GM12891 (cell line): ENCODE data around the gene TTLL8.

ENCODE experiments used
- DNase-seq: peaks from one replicate; pipeline ENCODE4 v3.0.0; 2011; ENCODE audit warnings: low spot score; ENCODE audit not compliant: insufficient read length
- FAIRE-seq: peaks from 2 replicates; lab custom pipeline; 2011; peaks lifted over from hg19 to GRCh38; lab: Jason Lieb, UNC
- PAX5 ChIP-seq: IDR thresholded peaks from 2 replicates; pipeline ENCODE4 v1.6.1; 2011; ENCODE audit warnings: low read length, moderate library complexity, mild to moderate bottlenecking; ENCODE audit not compliant: insufficient read depth, severe bottlenecking
- POLR2A ChIP-seq: IDR thresholded peaks from 2 replicates; pipeline ENCODE4 v1.6.1; 2011; ENCODE audit warnings: low read depth, low read length, control low read depth
- POLR2AphosphoS5 ChIP-seq: IDR thresholded peaks from 2 replicates; pipeline ENCODE4 v1.6.1; 2011; ENCODE audit warnings: low read depth, low read length, control low read depth
- POU2F2 ChIP-seq: IDR thresholded peaks from 2 replicates; pipeline ENCODE4 v1.6.1; 2011; ENCODE audit warnings: low read depth, mild to moderate bottlenecking, control low read depth, low read length, moderate library complexity
- SPI1 ChIP-seq: IDR thresholded peaks from 2 replicates; pipeline ENCODE4 v1.6.1; 2011; ENCODE audit warnings: low read depth, low read length, control low read depth
- TAF1 ChIP-seq: IDR thresholded peaks from 2 replicates; pipeline ENCODE4 v1.6.1; 2011; ENCODE audit warnings: low read depth, low read length, control low read depth

TTLL8 gene

GRCh38 chr22:50056214-50056972 lies 1.7 kb downstream of the TTLL8 start:
- DNase-seq (no peak), FAIRE-seq (peak; percentile 52)
- TF ChIP-seq POLR2AphosphoS5 (no peak), TAF1 (no peak), SPI1 (no peak), PAX5 (no peak), POU2F2 (peak; percentile 32; the same call in 1 of the 2 replicates), POLR2A (no peak)

- TF ChIP-seq POLR2A = no peak
- TF ChIP-seq POU2F2 = no peak
- no peak for TF ChIP-seq POLR2AphosphoS5
- TF ChIP-seq SPI1 = no peak
- no peak for TF ChIP-seq TAF1
- no peak for DNase-seq
- FAIRE-seq = no peak
Measured at GRCh38 chr22:50053861-50054260, 4.2 kb downstream of the TTLL8 start.

- TF ChIP-seq POLR2A = no peak
- no peak for TF ChIP-seq POU2F2
- no peak for TF ChIP-seq TAF1
- TF ChIP-seq SPI1 = no peak
- no peak for TF ChIP-seq PAX5
- no peak for TF ChIP-seq POLR2AphosphoS5
- DNase-seq = no peak
- no peak for FAIRE-seq
Measured at GRCh38 chr22:50051930-50052329, 6.2 kb downstream of the TTLL8 start.

GRCh38 chr22:50049299-50050195 lies 8.6 kb downstream of the TTLL8 start:
- TF ChIP-seq SPI1 (no peak), PAX5 (no peak), TAF1 (no peak), POLR2AphosphoS5 (no peak), POLR2A (no peak), POU2F2 (no peak)
- no peak for FAIRE-seq
- no peak for DNase-seq

- no peak for FAIRE-seq
Measured at GRCh38 chr22:50048836-50049235, 9.3 kb downstream of the TTLL8 start.

GRCh38 chr22:50048061-50048765 lies 9.9 kb downstream of the TTLL8 start:
- TF ChIP-seq POU2F2 (no peak), SPI1 (no peak), PAX5 (no peak), POLR2A (no peak), POLR2AphosphoS5 (no peak), TAF1 (no peak)
- DNase-seq (no peak), FAIRE-seq (no peak)

More at GRCh38 chr22:50048836-50049235, 9.3 kb downstream of the TTLL8 start:
- no peak for DNase-seq
- TF ChIP-seq PAX5 (no peak), POU2F2 (no peak)

GRCh38 chr22:50047346-50047745 lies 10.8 kb downstream of the TTLL8 start:
- DNase-seq (no peak), FAIRE-seq (no peak)
- TF ChIP-seq POLR2AphosphoS5 = no peak
- no peak for TF ChIP-seq SPI1
- TF ChIP-seq POU2F2 = no peak
- TF ChIP-seq TAF1 = no peak
- no peak for TF ChIP-seq PAX5
- no peak for TF ChIP-seq POLR2A

- FAIRE-seq (no peak), DNase-seq (no peak)
- no peak for TF ChIP-seq PAX5
- TF ChIP-seq SPI1 = no peak
Measured at GRCh38 chr22:50046481-50047245, 11.4 kb downstream of the TTLL8 start.
